ENCODE measurements around the gene AP1G2. TPM values are rescaled to one million over a fixed set of nuclear protein-coding genes. Genes with fewer than 3 reads are reported as not detected.

AP1G2 gene
- total and polyA plus RNA-seq, 12 donors = 6.6 to 58.5 (median 10.8) TPM

DNA sequence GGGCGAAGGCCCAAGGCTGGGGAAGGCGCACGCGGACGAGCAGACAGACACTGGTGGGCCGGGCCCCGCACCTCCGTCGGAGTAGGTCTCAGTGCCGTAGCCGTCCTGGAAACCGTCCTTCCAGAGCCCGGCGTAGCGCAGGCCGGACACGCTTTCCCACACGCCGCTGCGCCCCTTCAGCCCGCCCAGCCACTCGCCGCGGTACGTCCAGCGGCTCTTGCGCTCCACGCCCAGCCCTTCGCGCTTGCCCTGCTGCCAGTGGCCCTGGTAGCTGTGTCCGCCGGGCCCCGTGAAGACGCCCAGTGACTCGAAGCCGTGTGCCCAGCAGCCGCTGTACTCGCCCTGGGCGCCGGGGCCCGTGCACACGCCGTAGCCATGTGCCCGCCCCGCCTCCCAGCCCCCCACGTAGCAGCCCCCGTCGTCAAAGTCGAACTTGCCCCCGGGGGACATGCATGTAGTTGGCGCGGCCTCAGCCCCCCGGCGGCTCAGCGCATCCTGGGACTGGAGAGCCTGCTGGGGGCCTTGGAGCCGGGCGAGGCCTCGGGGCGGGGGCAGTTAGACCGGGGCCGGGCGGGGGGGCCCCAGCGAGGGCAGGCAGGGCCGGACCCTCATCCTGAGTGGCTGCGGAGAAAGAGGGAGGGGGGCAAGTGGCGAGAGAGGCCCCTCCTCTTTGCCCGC, 9.6 kb upstream of the AP1G2 start:
- intact Hi-C loops (cut with DNase I) = no loop called here

DNA sequence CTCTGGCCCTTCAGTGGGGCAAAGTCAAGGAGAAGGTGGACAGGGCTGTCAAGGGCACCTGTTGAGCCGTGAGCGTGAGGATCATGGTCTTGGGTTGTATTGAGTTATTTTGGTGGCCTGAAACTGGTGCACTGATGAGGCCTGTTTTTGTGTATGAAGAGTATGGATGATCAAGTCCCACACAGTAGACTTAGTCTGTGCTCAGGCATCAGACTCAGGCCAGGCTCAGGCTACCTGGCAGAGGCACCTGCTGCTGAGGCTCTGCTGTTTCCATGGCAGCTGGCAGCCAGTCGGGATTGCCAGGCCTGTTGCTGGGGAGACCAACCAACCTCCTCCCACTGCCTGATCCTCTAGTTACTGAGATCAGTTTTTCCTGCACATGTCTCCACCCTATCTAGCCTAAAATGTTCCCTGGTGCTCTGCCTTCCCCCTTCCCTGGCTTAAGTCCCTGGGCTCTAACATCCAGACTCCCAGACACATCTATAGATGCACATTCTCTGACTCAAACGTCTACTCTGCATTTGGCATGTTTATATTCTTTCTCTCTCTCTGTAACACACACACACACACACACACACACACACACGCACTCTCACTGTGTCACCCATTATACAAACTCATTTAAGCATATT, 5.9 kb upstream of the AP1G2 start:
- intact Hi-C loops (cut with DNase I) = no loop called here
- no peaks in the 10 kb centered on the region for H3K36me3 ChIP-seq
- 81 to 85% methylated on average over 5 of the region's 5 CpGs for WGBS, 2 donors
- peaks cover 0 to 37% (median 10%) of the 10 kb centered on the region in 9 donors for H3K4me1 ChIP-seq
- peaks cover 22 to 66% (median 46%) of the 10 kb centered on the region in 7 donors for H3K27me3 ChIP-seq
- ATAC-seq (no peak), DNase-seq (no peak)
- H3K27ac ChIP-seq = peak overlapping the region in 1 of 10 donors; percentile 32
- H3K9me3 ChIP-seq = no peaks in the 10 kb centered on the region
- TF ChIP-seq, protein P1, sequence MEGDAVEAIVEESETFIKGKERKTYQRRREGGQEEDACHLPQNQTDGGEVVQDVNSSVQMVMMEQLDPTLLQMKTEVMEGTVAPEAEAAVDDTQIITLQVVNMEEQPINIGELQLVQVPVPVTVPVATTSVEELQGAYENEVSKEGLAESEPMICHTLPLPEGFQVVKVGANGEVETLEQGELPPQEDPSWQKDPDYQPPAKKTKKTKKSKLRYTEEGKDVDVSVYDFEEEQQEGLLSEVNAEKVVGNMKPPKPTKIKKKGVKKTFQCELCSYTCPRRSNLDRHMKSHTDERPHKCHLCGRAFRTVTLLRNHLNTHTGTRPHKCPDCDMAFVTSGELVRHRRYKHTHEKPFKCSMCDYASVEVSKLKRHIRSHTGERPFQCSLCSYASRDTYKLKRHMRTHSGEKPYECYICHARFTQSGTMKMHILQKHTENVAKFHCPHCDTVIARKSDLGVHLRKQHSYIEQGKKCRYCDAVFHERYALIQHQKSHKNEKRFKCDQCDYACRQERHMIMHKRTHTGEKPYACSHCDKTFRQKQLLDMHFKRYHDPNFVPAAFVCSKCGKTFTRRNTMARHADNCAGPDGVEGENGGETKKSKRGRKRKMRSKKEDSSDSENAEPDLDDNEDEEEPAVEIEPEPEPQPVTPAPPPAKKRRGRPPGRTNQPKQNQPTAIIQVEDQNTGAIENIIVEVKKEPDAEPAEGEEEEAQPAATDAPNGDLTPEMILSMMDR (IDR thresholded peaks at IDR 0.05) = no peak
- no peak overlapping the region for H3K4me3 ChIP-seq

More for the DNA sequence above, 9.6 kb upstream of the AP1G2 start:
- H3K4me1 ChIP-seq = peaks cover 0 to 25% (median 9%) of the 10 kb centered on the region in 9 donors
- H3K4me3 ChIP-seq = peak overlapping the region; percentile 18 to 41 (median 26)
- DNase-seq (no peak), ATAC-seq (peak in 6 of 8 donors; percentile 7 to 51 (median 22))
- H3K27ac ChIP-seq = no peak overlapping the region
- H3K9me3 ChIP-seq = no peaks in the 10 kb centered on the region
- peaks cover 22 to 83% (median 77%) of the 10 kb centered on the region in 7 donors for H3K27me3 ChIP-seq
- TF ChIP-seq, protein P1 (IDR thresholded peaks at IDR 0.05) = no peak
- WGBS, 2 donors = 1 to 3% methylated on average over 59 to 66 of the region's 67 CpGs
- H3K36me3 ChIP-seq = no peaks in the 10 kb centered on the region

DNA sequence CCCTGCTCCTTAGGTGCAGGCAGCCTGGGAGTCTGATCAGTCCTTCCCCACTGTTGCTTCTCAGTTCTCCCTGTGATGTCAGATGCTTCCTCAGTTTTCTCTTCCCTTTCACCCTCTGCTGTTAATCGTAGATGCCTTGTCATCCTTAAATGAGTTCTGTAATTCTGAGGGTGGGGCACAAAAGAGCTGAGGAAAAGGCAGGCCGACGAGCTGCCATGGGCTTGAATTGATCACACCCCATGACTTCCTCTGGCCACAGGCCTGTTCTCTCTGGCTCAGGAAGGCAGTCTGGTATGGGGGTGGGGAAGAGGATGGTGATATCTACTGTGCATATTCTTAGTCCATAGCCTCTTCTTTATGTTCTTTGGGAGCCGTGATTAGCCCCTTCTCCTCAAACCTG, 5.2 kb upstream of the AP1G2 start:
- Histone ChIP-seq H3K4me3 (no peak overlapping the region), H3K27ac (peak overlapping the region in 1 of 10 donors; percentile 61), H3K36me3 (no peaks in the 10 kb centered on the region), H3K27me3 (peaks cover 22 to 60% (median 40%) of the 10 kb centered on the region in 7 donors), H3K4me1 (peaks cover 2 to 44% (median 16%) of the 10 kb centered on the region in 9 donors), H3K9me3 (no peaks in the 10 kb centered on the region)
- intact Hi-C loops (cut with DNase I) = no loop called here
- TF ChIP-seq, protein P1 (IDR thresholded peaks at IDR 0.05) = no peak
- ATAC-seq (peak in 6 of 8 donors; percentile 19 to 60 (median 28)), DNase-seq (no peak)
- 33 to 40% methylated on average over 4 of the region's 4 CpGs for WGBS, 2 donors

DNA sequence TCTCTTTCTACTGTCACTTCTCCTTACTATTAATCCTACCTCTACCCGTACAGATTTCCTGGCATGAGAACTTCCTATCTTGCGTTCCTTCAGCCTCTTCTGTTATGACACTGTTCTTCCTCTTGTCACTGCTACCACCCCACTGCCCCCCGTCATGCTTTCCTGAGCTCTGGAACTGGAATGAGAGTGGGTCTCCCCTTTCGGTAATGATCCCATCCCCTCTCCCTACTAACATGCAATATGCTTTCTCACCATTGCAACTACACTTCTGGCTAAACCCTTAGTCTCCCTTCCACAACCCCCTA, 4.9 kb upstream of the AP1G2 start:
- Histone ChIP-seq H3K9me3 (no peaks in the 10 kb centered on the region), H3K4me3 (no peak overlapping the region), H3K27me3 (peaks cover 21 to 57% (median 36%) of the 10 kb centered on the region in 7 donors), H3K36me3 (no peaks in the 10 kb centered on the region), H3K27ac (peak overlapping the region in 1 of 10 donors; percentile 61), H3K4me1 (peaks cover 2 to 47% (median 17%) of the 10 kb centered on the region in 9 donors)
- TF ChIP-seq, protein P1 (IDR thresholded peaks at IDR 0.05) = no peak
- 61 to 63% methylated on average over 4 of the region's 4 CpGs for WGBS, 2 donors
- DNase-seq (no peak), ATAC-seq (no peak)
- intact Hi-C loops (cut with DNase I) = no loop called here

Measured in heart right ventricle (tissue), 16 donors.